A549 (cell line): Measurements from ENCODE around the gene FSTL5. TPM values are rescaled to one million over a fixed set of nuclear protein-coding genes. Genes with fewer than 3 reads are reported as not detected.
A peak's percentile ranks its signal among the peaks of the same experiment; 100 is the strongest.

Experiments
- ATAC-seq, 2 experiments: fragments of 200-7000 bp in 1 of 2; fragments of >200 bp in 1 of 2; cut with Nextera tagmentation in 1 of 2; cut with Tn5 transposase in 1 of 2; 3 replicates each; pipeline versions ENCODE4 v1.8.0 to v1.9.1; 2018 to 2020; ENCODE audit warnings: mild to moderate bottlenecking in 1 of 2, moderate library complexity in 1 of 2
- CTCF ChIA-PET: fragments of 300-600 bp; sonication (Branson Sonifier 250); formaldehyde crosslinking; extraction: SDS; loops from one replicate; lab custom pipeline; 2021; ENCODE audit warnings: antibody characterized with exemption, inconsistent platforms; lab: Yijun Ruan, JAX
- POLR2A ChIA-PET: fragments of 350-600 bp; formaldehyde crosslinking; extraction: SDS; loops from one replicate; lab custom pipeline; 2021; ENCODE audit warnings: antibody characterized with exemption, inconsistent platforms; lab: Yijun Ruan, JAX
- DNase-seq, 2 experiments: peaks; one replicate each; pipeline versions ENCODE4 v3.0.0 to v3.0.0-alpha.2; 2011 to 2016; ENCODE audit warnings: low read depth in 1 of 2, low spot score in 1 of 2
- FAIRE-seq: peaks from 2 replicates; lab custom pipeline; 2011; peaks lifted over from hg19 to GRCh38; lab: Jason Lieb, UNC
- H3K27ac ChIP-seq, 2 experiments: fragments of >200 bp; sonication (Bioruptor Twin); formaldehyde crosslinking; 3 replicates each; pipeline ENCODE4 v1.5.1; 2016 to 2017
- H3K4me1 ChIP-seq: fragments of >200 bp; sonication (Bioruptor Twin); formaldehyde crosslinking; 3 replicates; pipeline ENCODE4 v1.6.1; 2016
- H3K4me2 ChIP-seq: fragments of >200 bp; sonication (Bioruptor Twin); formaldehyde crosslinking; 3 replicates; pipeline ENCODE4 v1.6.1; 2016
- H3K4me3 ChIP-seq: fragments of >200 bp; sonication (Bioruptor Twin); formaldehyde crosslinking; 3 replicates; pipeline ENCODE4 v1.5.1; 2016
- H3K9me3 ChIP-seq: fragments of >200 bp; sonication (Bioruptor Twin); formaldehyde crosslinking; 3 replicates; pipeline ENCODE4 v1.6.1; 2016
- BHLHE40 ChIP-seq: IDR thresholded peaks from 2 replicates; pipeline ENCODE4 v1.6.1; 2012; ENCODE audit warnings: low read depth, low read length, inconsistent platforms
- CBX8 ChIP-seq: fragments of 200-600 bp; sonication (generic); IDR thresholded peaks from 2 replicates; pipeline ENCODE4 v1.6.1; 2016
- EHF ChIP-seq: fragments of 250-450 bp; sonication (Bioruptor Pico); IDR thresholded peaks from 2 replicates; pipeline ENCODE4 v1.5.0; 2020; ENCODE audit warnings: mild to moderate bottlenecking
- FOSL2 ChIP-seq, 2 experiments: fragments of 450-650 bp in 1 of 2; fragments of >200 bp in 1 of 2; sonication (Bioruptor Twin) in 1 of 2; formaldehyde crosslinking; IDR thresholded peaks; 2 replicates each; pipeline versions ENCODE4 v1.5.0 to v1.6.1; 2016 to 2020; ENCODE audit warnings: mild to moderate bottlenecking in 1 of 2, moderate library complexity in 1 of 2
- GATA3 ChIP-seq: IDR thresholded peaks from 2 replicates; pipeline ENCODE4 v1.6.1; 2012; ENCODE audit warnings: borderline replicate concordance
- HDAC2 ChIP-seq: fragments of 200-600 bp; sonication (generic); IDR thresholded peaks from 2 replicates; pipeline ENCODE4 v1.6.1; 2016
- HOXA7 ChIP-seq: fragments of 250-450 bp; sonication (Bioruptor Pico); IDR thresholded peaks from 2 replicates; pipeline ENCODE4 v1.5.0; 2020; ENCODE audit warnings: mild to moderate bottlenecking, moderate library complexity
- HOXB13 ChIP-seq: fragments of 250-450 bp; sonication (Bioruptor Pico); IDR thresholded peaks from 2 replicates; pipeline ENCODE4 v1.5.0; 2020; ENCODE audit warnings: low read depth, mild to moderate bottlenecking, moderate library complexity
- NFE2L2 ChIP-seq: fragments of 150-350 bp; conservative IDR thresholded peaks from 2 replicates; pipeline ENCODE4 v1.6.1; 2014; ENCODE audit warnings: low read length
- RAD21 ChIP-seq, 2 experiments: fragments of >200 bp in 1 of 2; sonication (Bioruptor Twin) in 1 of 2; formaldehyde crosslinking in 1 of 2; IDR thresholded peaks in 1 of 2; conservative IDR thresholded peaks in 1 of 2; 2 replicates in 1 of 2; 3 replicates in 1 of 2; pipeline ENCODE4 v1.6.1; 2012 to 2018; ENCODE audit warnings: inconsistent platforms in 1 of 2
- RCOR1 ChIP-seq: fragments of 150-350 bp; IDR thresholded peaks from 2 replicates; pipeline ENCODE4 v1.6.1; 2014; ENCODE audit warnings: antibody characterized with exemption, low read length, low read depth
- REST ChIP-seq: fragments of 200-600 bp; sonication (generic); IDR thresholded peaks from 2 replicates; pipeline ENCODE4 v1.6.1; 2016; ENCODE audit warnings: antibody characterized with exemption, mild to moderate bottlenecking, moderate library complexity
- RFX5 ChIP-seq: fragments of 450-650 bp; IDR thresholded peaks from 2 replicates; pipeline ENCODE4 v1.7.1; 2014; ENCODE audit warnings: antibody characterized with exemption, mild to moderate bottlenecking, moderate library complexity
- SMC3 ChIP-seq: fragments of >200 bp; sonication (Bioruptor Twin); formaldehyde crosslinking; IDR thresholded peaks from 3 replicates; pipeline ENCODE4 v1.6.1; 2018; ENCODE audit warnings: inconsistent platforms
- SREBF2 ChIP-seq: fragments of 450-650 bp; IDR thresholded peaks from 2 replicates; pipeline ENCODE4 v1.6.1; 2014; ENCODE audit warnings: mild to moderate bottlenecking, moderate library complexity
- ZC3H11A ChIP-seq: fragments of 450-650 bp; IDR thresholded peaks from 2 replicates; pipeline ENCODE4 v1.6.1; 2014; ENCODE audit warnings: antibody characterized with exemption, mild to moderate bottlenecking
- ZNF302 ChIP-seq: fragments of 250-450 bp; sonication (Bioruptor Pico); IDR thresholded peaks from 2 replicates; pipeline ENCODE4 v1.9.0; 2021; ENCODE audit warnings: inconsistent platforms, mild to moderate bottlenecking, moderate library complexity
- WGBS: methylation state at CpG from one replicate; pipeline ENCODE4 v1.1.6; 2017; ENCODE audit errors: missing lambda C conversion rate; 5-methylcytosine and 5-hydroxymethylcytosine counted together
- polyA plus RNA-seq, 4 experiments: library from polyadenylated mRNA; depleted of rRNA in 3 of 4; stranded (reverse); fragments of >200 nt; fragmentation: RNase III in 1 of 4; extraction: RNeasy Plus Mini Kit Qiagen cat#74134 plus additional on column Dnase treatment in 1 of 4; gene quantifications; 2 replicates in 3 of 4; 3 replicates in 1 of 4; pipeline ENCODE4 v1.2.3, GENCODE V29; 2011 to 2017
- TF ChIP-seq, protein P1 (sequence below): fragments of 150-350 bp; IDR thresholded peaks from 2 replicates; pipeline ENCODE4 v1.6.1; 2014; ENCODE audit warnings: low read depth, mild to moderate bottlenecking, low read length
- TF ChIP-seq, protein P2 (sequence below): fragments of 250-450 bp; sonication (Bioruptor Pico); IDR thresholded peaks from 2 replicates; pipeline ENCODE4 v1.5.0; 2020; ENCODE audit warnings: low read depth, mild to moderate bottlenecking, moderate library complexity
- TF ChIP-seq, protein P3 (sequence below): IDR thresholded peaks from 2 replicates; pipeline ENCODE4 v1.6.1; 2012; ENCODE audit warnings: low read depth, borderline replicate concordance
- TF ChIP-seq, protein P4 (sequence below): IDR thresholded peaks from 2 replicates; pipeline ENCODE4 v1.6.1; 2012

FSTL5 gene
- polyA plus RNA-seq, 2 of the 4 experiments (the other 2 are of a cell fraction), result 0.06 to 0.10 TPM

DNA sequence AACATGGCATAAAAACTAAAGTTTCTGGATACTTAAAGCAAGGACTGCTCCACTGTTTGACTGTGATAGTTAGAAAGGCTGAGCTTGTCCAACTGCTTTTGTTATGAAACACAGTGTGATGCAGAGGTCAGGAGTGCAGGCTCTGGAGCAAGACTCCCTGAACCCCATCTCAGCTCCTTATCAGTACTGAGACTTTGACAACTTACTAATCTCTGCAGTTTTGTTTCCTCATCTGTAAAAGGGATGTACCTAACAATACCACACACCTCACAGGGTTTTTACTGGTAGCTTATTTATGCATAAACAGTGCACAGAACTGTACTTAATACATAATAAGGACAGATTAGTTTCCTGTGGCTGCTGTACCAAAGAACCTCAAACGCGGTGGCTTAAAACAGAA, 804.3 kb downstream of the FSTL5 start:
- peaks cover 17% of the 10 kb centered on the region; the same call in 2 of the 3 replicates for H3K4me1 ChIP-seq
- H3K4me2 ChIP-seq, result peak overlapping the region; percentile 57
- no peak for TF ChIP-seq CBX8
- TF ChIP-seq RCOR1, result no peak
- TF ChIP-seq HDAC2, result no peak
- TF ChIP-seq, protein P1, sequence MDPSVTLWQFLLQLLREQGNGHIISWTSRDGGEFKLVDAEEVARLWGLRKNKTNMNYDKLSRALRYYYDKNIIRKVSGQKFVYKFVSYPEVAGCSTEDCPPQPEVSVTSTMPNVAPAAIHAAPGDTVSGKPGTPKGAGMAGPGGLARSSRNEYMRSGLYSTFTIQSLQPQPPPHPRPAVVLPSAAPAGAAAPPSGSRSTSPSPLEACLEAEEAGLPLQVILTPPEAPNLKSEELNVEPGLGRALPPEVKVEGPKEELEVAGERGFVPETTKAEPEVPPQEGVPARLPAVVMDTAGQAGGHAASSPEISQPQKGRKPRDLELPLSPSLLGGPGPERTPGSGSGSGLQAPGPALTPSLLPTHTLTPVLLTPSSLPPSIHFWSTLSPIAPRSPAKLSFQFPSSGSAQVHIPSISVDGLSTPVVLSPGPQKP, result no peak
- TF ChIP-seq REST, result no peak
- TF ChIP-seq, all 56 proteins: peak for 0
- WGBS, result 74% methylated on average over 2 of the region's 2 CpGs
- ATAC-seq (peak; percentile 57 to 62; a peak in 4 of 6 replicates), DNase-seq (peak in 1 of 2 experiments; percentile 14), FAIRE-seq (no peak)
- ChIA-PET CTCF (no interaction called here), POLR2A (no interaction called here)
- H3K9me3 ChIP-seq, result no peaks in the 10 kb centered on the region
- peak overlapping the region in 1 of 2 experiments; percentile 47; a peak in 4 of 6 replicates for H3K27ac ChIP-seq
- H3K4me3 ChIP-seq, result no peak overlapping the region

GRCh38 chr4:161356351-161356750, 807.4 kb downstream of the FSTL5 start:
- Histone ChIP-seq H3K27ac (no peak overlapping the region), H3K4me2 (no peak overlapping the region), H3K4me3 (no peak overlapping the region), H3K9me3 (no peaks in the 10 kb centered on the region), H3K4me1 (peaks cover 17% of the 10 kb centered on the region; the same call in 2 of the 3 replicates)
- FAIRE-seq (no peak), ATAC-seq (no peak), DNase-seq (no peak)
- TF ChIP-seq FOSL2 (IDR thresholded peaks at IDR 0.05), result no peak
- no peak for TF ChIP-seq FOSL2 (CRISPR knock-in tag; IDR thresholded peaks at IDR 0.05)
- no peak for TF ChIP-seq ZNF302 (CRISPR knock-in tag)
- no peak for TF ChIP-seq SMC3
- TF ChIP-seq BHLHE40, result no peak
- no peak for TF ChIP-seq HOXB13 (CRISPR knock-in tag)
- no peak for TF ChIP-seq REST
- no peak for TF ChIP-seq RCOR1
- TF ChIP-seq RFX5, result no peak
- TF ChIP-seq, protein P2, sequence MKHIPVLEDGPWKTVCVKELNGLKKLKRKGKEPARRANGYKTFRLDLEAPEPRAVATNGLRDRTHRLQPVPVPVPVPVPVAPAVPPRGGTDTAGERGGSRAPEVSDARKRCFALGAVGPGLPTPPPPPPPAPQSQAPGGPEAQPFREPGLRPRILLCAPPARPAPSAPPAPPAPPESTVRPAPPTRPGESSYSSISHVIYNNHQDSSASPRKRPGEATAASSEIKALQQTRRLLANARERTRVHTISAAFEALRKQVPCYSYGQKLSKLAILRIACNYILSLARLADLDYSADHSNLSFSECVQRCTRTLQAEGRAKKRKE (CRISPR knock-in tag), result no peak
- no peak for TF ChIP-seq EHF (CRISPR knock-in tag)
- no peak for TF ChIP-seq SREBF2
- no peak for TF ChIP-seq RAD21 (conservative IDR thresholded peaks at IDR 0.05 in 1 of 2, IDR thresholded peaks at IDR 0.05 in 1 of 2)
- TF ChIP-seq CBX8, result no peak
- no peak for TF ChIP-seq HOXA7 (CRISPR knock-in tag)
- TF ChIP-seq ZC3H11A, result no peak
- TF ChIP-seq NFE2L2, result no peak
- TF ChIP-seq, protein P3, sequence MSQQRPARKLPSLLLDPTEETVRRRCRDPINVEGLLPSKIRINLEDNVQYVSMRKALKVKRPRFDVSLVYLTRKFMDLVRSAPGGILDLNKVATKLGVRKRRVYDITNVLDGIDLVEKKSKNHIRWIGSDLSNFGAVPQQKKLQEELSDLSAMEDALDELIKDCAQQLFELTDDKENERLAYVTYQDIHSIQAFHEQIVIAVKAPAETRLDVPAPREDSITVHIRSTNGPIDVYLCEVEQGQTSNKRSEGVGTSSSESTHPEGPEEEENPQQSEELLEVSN, result no peak
- TF ChIP-seq, protein P4, sequence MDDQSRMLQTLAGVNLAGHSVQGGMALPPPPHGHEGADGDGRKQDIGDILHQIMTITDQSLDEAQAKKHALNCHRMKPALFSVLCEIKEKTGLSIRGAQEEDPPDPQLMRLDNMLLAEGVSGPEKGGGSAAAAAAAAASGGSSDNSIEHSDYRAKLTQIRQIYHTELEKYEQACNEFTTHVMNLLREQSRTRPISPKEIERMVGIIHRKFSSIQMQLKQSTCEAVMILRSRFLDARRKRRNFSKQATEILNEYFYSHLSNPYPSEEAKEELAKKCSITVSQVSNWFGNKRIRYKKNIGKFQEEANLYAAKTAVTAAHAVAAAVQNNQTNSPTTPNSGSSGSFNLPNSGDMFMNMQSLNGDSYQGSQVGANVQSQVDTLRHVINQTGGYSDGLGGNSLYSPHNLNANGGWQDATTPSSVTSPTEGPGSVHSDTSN, result no peak
- no peak for TF ChIP-seq GATA3
- 20% methylated on average over 3 of the region's 3 CpGs for WGBS
- POLR2A ChIA-PET, result no interaction called here
- CTCF ChIA-PET, result no interaction called here
